T-helper 1 cell treated with Interleukin-12 subunit alpha and Interleukin-12 subunit beta and Interleukin-4 antibody, amounts not matched to agents 30 μg/mL and 1 μg/mL, for 36 hours (primary cell): ENCODE data around the gene PRSS33.

Experiments
- H3K27ac Mint-ChIP-seq: one replicate; pipeline ENCODE4 v1.8.0; 2021; ENCODE audit warnings: mild to moderate bottlenecking, mixed read lengths
- H3K27me3 Mint-ChIP-seq: one replicate; pipeline ENCODE4 v1.8.0; 2021; ENCODE audit warnings: low read depth, mixed read lengths
- H3K36me3 Mint-ChIP-seq: one replicate; pipeline ENCODE4 v1.8.0; 2021; ENCODE audit warnings: low read depth, mixed read lengths
- H3K4me1 Mint-ChIP-seq: one replicate; pipeline ENCODE4 v1.8.0; 2021; ENCODE audit warnings: low read depth, mixed read lengths
- H3K4me3 Mint-ChIP-seq: one replicate; pipeline ENCODE4 v1.8.0; 2021; ENCODE audit warnings: mild to moderate bottlenecking, moderate library complexity, mixed read lengths
- H3K9me3 Mint-ChIP-seq: one replicate; pipeline ENCODE4 v1.8.0; 2021; ENCODE audit warnings: mixed read lengths

The PRSS33 gene

GRCh38 chr16:2757344-2757743, 30.0 kb downstream of the PRSS33 start:
- H3K27me3 Mint-ChIP-seq, result no peaks in the 10 kb centered on the region
- no peaks in the 10 kb centered on the region for H3K9me3 Mint-ChIP-seq
- H3K4me1 Mint-ChIP-seq, result peaks cover 44% of the 10 kb centered on the region
- no peak overlapping the region for H3K27ac Mint-ChIP-seq
- no peak overlapping the region for H3K4me3 Mint-ChIP-seq
- peaks cover 75% of the 10 kb centered on the region for H3K36me3 Mint-ChIP-seq

DNA sequence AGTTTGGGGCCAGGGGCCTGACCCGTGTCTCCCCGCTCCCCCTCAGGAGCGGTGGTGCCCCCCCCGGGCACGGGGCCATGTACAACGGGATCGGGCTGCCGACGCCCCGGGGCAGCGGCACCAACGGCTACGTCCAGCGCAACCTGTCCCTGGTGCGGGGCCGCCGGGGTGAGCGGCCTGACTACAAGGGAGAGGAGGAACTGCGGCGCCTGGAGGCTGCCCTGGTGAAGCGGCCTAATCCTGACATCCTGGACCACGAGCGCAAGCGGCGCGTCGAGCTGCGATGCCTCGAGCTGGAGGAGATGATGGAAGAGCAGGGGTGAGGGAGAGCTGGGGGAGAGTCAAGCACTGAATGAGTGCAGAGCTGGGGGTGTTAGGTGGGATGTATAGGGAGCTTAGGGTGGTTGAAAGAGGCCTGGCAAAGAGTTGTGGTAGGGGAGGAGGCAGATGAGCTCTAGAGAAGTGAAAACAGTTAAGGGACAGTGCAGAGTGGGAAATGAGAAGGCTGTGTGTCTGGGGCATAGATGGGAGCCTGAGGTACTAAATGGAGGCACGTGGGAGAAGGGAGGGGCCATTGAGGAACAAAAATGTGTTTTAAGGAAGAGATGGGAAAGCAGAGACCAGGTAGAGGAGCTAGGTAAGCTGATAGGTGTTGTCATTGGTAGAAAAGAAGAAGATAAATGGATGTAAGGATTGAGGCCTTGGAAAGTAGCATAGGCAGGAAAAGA, 30.9 kb downstream of the PRSS33 start:
- peaks cover 66% of the 10 kb centered on the region for H3K36me3 Mint-ChIP-seq
- peaks cover 46% of the 10 kb centered on the region for H3K4me1 Mint-ChIP-seq
- H3K27ac Mint-ChIP-seq, result peak overlapping the region; percentile 10
- no peak overlapping the region for H3K4me3 Mint-ChIP-seq
- H3K9me3 Mint-ChIP-seq, result no peaks in the 10 kb centered on the region
- H3K27me3 Mint-ChIP-seq, result no peaks in the 10 kb centered on the region

- Mint-ChIP-seq H3K9me3 (no peaks in the 10 kb centered on the region), H3K27me3 (no peaks in the 10 kb centered on the region), H3K4me3 (peak overlapping the region; percentile 88), H3K27ac (peak overlapping the region; percentile 55), H3K4me1 (peaks cover 55% of the 10 kb centered on the region), H3K36me3 (peaks cover 54% of the 10 kb centered on the region)
These were observed 32.2 kb downstream of the PRSS33 start for GRCh38 chr16:2755158-2755557.

DNA sequence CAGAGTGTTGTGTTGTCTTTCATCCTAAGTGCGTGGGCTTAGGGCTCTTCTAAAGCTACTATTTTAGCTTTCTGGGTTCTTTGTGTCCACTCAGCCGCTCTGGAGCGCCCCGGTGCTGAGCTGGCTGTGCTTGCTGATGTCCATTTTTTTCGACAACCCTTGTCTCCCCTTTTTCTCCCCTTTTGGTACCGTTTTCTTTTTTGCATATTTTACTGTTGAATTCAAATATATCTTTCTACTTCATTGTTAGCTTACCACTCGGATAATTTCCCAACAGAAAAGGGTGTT, 33.7 kb downstream of the PRSS33 start:
- Mint-ChIP-seq H3K4me3 (peak overlapping the region; percentile 88), H3K27me3 (no peaks in the 10 kb centered on the region), H3K27ac (peak overlapping the region; percentile 75), H3K36me3 (peaks cover 42% of the 10 kb centered on the region), H3K9me3 (no peaks in the 10 kb centered on the region), H3K4me1 (peaks cover 53% of the 10 kb centered on the region)

- no peaks in the 10 kb centered on the region for H3K9me3 Mint-ChIP-seq
- no peaks in the 10 kb centered on the region for H3K27me3 Mint-ChIP-seq
- H3K36me3 Mint-ChIP-seq, result peaks cover 36% of the 10 kb centered on the region
- H3K4me1 Mint-ChIP-seq, result peaks cover 53% of the 10 kb centered on the region
- peak overlapping the region; percentile 88 for H3K4me3 Mint-ChIP-seq
- peak overlapping the region; percentile 75 for H3K27ac Mint-ChIP-seq
These were observed 34.3 kb downstream of the PRSS33 start for GRCh38 chr16:2752850-2753732.

- Mint-ChIP-seq H3K9me3 (no peaks in the 10 kb centered on the region), H3K4me3 (peak within 1 kb of the TSS; percentile 88), H3K4me1 (peaks cover 48% of the 10 kb centered on the region), H3K36me3 (peaks cover 29% of the 10 kb centered on the region), H3K27me3 (no peaks in the 10 kb centered on the region), H3K27ac (peak within 1 kb of the TSS; percentile 96)
These were observed 35.1 kb downstream of the PRSS33 start, which contains the start of gene SRRM2 for GRCh38 chr16:2752035-2752849. SRRM2 (plus strand) TSS chr16:2752638; CDS start chr16:2756365, 3,727 bp downstream.

DNA sequence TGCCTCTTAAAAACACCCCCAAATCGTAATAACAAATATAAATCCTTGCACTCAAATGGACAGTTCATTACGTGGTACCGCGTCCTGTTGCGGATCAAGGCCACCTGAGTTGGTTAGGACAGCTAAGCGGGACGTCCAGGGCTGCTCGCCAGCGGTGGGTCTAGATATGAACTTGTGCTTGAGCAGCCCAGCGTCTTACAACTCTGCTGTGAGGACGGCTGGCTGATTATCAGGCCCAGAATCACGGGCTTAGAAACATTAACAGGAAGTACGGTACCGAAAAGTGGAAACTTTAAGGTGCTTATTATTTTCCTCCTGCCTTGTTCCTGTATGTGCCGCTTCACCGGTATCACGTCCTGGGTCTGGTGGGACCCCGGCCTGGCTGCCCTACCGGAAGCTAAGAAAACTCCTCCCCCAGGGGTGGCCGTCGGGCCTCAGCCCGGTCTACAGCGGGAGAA, 35.8 kb downstream of the PRSS33 start:
- Mint-ChIP-seq H3K27me3 (no peaks in the 10 kb centered on the region), H3K27ac (peak overlapping the region; percentile 96), H3K4me1 (peaks cover 44% of the 10 kb centered on the region), H3K4me3 (peak overlapping the region; percentile 87), H3K36me3 (peaks cover 23% of the 10 kb centered on the region), H3K9me3 (no peaks in the 10 kb centered on the region)

GRCh38 chr16:2749936-2750335, 37.4 kb downstream of the PRSS33 start:
- H3K9me3 Mint-ChIP-seq, result no peaks in the 10 kb centered on the region
- no peak overlapping the region for H3K27ac Mint-ChIP-seq
- peaks cover 12% of the 10 kb centered on the region for H3K36me3 Mint-ChIP-seq
- H3K27me3 Mint-ChIP-seq, result no peaks in the 10 kb centered on the region
- peak overlapping the region; percentile 52 for H3K4me3 Mint-ChIP-seq
- H3K4me1 Mint-ChIP-seq, result peaks cover 31% of the 10 kb centered on the region

GRCh38 chr16:2749476-2749875, 37.9 kb downstream of the PRSS33 start:
- peaks cover 26% of the 10 kb centered on the region for H3K4me1 Mint-ChIP-seq
- H3K9me3 Mint-ChIP-seq, result no peaks in the 10 kb centered on the region
- H3K4me3 Mint-ChIP-seq, result no peak overlapping the region
- H3K27me3 Mint-ChIP-seq, result no peaks in the 10 kb centered on the region
- H3K36me3 Mint-ChIP-seq, result peaks cover 8% of the 10 kb centered on the region
- no peak overlapping the region for H3K27ac Mint-ChIP-seq

GRCh38 chr16:2748757-2749455, 38.5 kb downstream of the PRSS33 start:
- H3K27ac Mint-ChIP-seq, result no peak overlapping the region
- H3K4me3 Mint-ChIP-seq, result no peak overlapping the region
- peaks cover 20% of the 10 kb centered on the region for H3K4me1 Mint-ChIP-seq
- no peaks in the 10 kb centered on the region for H3K9me3 Mint-ChIP-seq
- no peaks in the 10 kb centered on the region for H3K27me3 Mint-ChIP-seq
- peaks cover 3% of the 10 kb centered on the region for H3K36me3 Mint-ChIP-seq

GRCh38 chr16:2745961-2746360, 41.4 kb downstream of the PRSS33 start:
- Mint-ChIP-seq H3K4me1 (peaks cover 13% of the 10 kb centered on the region), H3K9me3 (no peaks in the 10 kb centered on the region), H3K4me3 (no peak overlapping the region), H3K27me3 (no peaks in the 10 kb centered on the region), H3K36me3 (no peaks in the 10 kb centered on the region), H3K27ac (no peak overlapping the region)

- no peak overlapping the region for H3K27ac Mint-ChIP-seq
- H3K4me3 Mint-ChIP-seq, result no peak overlapping the region
- H3K27me3 Mint-ChIP-seq, result no peaks in the 10 kb centered on the region
- H3K36me3 Mint-ChIP-seq, result no peaks in the 10 kb centered on the region
- H3K9me3 Mint-ChIP-seq, result no peaks in the 10 kb centered on the region
- peaks cover 11% of the 10 kb centered on the region for H3K4me1 Mint-ChIP-seq
These were observed 42.1 kb downstream of the PRSS33 start for GRCh38 chr16:2745116-2745890.

GRCh38 chr16:2744711-2745110, 42.6 kb downstream of the PRSS33 start:
- Mint-ChIP-seq H3K27me3 (no peaks in the 10 kb centered on the region), H3K4me1 (peaks cover 6% of the 10 kb centered on the region), H3K27ac (no peak overlapping the region), H3K9me3 (no peaks in the 10 kb centered on the region), H3K36me3 (no peaks in the 10 kb centered on the region), H3K4me3 (no peak overlapping the region)
